Panc1 (cell line): ENCODE data around the gene KRT16.
"Not testable (repeated sequence)": the region's sequence is repeated elsewhere in the genome, so short reads cannot be mapped to it uniquely, and the experiment has no call there.

Experiments
- POLR2AphosphoS5 ChIP-seq: IDR thresholded peaks from 2 replicates; pipeline ENCODE4 v1.6.1; 2012; ENCODE audit warnings: mild to moderate bottlenecking, low read depth, low read length, moderate library complexity
- SIN3A ChIP-seq: IDR thresholded peaks from 2 replicates; pipeline ENCODE4 v1.6.1; 2012; ENCODE audit warnings: low read depth, mild to moderate bottlenecking, low read length, moderate library complexity, borderline replicate concordance; ENCODE audit not compliant: insufficient read depth
- TCF7L2 ChIP-seq: IDR thresholded peaks from 2 replicates; pipeline ENCODE4 v1.6.1; 2011; ENCODE audit warnings: mild to moderate bottlenecking, low read depth, low read length, inconsistent platforms
- TF ChIP-seq, protein P1 (sequence below): fragments of 450-650 bp; IDR thresholded peaks from 2 replicates; pipeline ENCODE4 v1.5.1; 2017; ENCODE audit warnings: mild to moderate bottlenecking
- TF ChIP-seq, protein P2 (sequence below), 2 experiments: IDR thresholded peaks; 2 replicates each; pipeline ENCODE4 v1.6.1; 2011 to 2012; ENCODE audit warnings: low read depth in 2 of 2, control low read depth in 1 of 2, low read length in 1 of 2, mild to moderate bottlenecking in 1 of 2, moderate library complexity in 1 of 2; ENCODE audit not compliant: insufficient read depth in 1 of 2

DNA sequence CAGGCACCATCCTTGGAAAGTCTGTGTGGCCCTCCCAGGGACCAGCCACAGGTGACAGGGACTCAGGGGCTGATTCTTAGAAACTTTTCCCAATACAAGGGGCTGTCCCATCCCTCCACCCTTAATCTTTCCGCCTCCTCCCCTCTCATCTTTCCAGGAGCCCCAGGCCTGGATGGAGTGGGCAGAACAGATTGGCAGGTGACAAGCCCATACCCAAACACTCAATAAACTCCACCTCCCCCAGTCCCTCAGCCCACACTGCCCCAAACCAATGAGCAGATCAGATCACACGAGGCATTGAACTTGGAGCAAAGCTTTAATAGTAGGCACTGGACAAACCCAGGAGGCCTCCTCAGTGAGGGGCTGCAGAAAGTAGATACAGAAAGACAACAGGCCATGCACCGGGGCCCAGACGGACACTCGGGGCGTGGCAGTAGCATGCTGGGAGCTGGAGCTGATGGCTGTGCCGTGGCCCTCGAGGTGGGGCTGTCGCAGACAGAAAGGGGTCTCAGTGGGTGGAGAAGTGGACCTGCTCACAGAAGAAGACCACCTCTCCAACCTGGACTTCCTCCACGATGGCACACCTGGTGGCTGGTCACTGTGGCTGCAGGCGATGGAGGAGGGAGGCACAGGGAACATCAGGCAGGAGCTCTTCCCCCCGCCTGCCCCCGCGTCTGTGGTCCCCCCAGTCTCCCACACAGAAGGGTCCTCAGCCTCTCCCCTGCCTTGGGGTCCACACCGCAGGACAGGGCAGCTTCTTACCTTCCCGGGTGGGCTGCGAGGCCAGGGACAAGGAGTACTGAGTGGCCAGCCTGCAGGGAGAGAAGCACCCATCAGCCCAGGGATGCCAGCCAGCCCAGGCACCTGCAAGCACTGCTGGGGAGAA is 13.7 kb upstream of the KRT16 start:
- TF ChIP-seq, protein P1, sequence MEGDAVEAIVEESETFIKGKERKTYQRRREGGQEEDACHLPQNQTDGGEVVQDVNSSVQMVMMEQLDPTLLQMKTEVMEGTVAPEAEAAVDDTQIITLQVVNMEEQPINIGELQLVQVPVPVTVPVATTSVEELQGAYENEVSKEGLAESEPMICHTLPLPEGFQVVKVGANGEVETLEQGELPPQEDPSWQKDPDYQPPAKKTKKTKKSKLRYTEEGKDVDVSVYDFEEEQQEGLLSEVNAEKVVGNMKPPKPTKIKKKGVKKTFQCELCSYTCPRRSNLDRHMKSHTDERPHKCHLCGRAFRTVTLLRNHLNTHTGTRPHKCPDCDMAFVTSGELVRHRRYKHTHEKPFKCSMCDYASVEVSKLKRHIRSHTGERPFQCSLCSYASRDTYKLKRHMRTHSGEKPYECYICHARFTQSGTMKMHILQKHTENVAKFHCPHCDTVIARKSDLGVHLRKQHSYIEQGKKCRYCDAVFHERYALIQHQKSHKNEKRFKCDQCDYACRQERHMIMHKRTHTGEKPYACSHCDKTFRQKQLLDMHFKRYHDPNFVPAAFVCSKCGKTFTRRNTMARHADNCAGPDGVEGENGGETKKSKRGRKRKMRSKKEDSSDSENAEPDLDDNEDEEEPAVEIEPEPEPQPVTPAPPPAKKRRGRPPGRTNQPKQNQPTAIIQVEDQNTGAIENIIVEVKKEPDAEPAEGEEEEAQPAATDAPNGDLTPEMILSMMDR = not testable (repeated sequence)
- TF ChIP-seq, protein P2, sequence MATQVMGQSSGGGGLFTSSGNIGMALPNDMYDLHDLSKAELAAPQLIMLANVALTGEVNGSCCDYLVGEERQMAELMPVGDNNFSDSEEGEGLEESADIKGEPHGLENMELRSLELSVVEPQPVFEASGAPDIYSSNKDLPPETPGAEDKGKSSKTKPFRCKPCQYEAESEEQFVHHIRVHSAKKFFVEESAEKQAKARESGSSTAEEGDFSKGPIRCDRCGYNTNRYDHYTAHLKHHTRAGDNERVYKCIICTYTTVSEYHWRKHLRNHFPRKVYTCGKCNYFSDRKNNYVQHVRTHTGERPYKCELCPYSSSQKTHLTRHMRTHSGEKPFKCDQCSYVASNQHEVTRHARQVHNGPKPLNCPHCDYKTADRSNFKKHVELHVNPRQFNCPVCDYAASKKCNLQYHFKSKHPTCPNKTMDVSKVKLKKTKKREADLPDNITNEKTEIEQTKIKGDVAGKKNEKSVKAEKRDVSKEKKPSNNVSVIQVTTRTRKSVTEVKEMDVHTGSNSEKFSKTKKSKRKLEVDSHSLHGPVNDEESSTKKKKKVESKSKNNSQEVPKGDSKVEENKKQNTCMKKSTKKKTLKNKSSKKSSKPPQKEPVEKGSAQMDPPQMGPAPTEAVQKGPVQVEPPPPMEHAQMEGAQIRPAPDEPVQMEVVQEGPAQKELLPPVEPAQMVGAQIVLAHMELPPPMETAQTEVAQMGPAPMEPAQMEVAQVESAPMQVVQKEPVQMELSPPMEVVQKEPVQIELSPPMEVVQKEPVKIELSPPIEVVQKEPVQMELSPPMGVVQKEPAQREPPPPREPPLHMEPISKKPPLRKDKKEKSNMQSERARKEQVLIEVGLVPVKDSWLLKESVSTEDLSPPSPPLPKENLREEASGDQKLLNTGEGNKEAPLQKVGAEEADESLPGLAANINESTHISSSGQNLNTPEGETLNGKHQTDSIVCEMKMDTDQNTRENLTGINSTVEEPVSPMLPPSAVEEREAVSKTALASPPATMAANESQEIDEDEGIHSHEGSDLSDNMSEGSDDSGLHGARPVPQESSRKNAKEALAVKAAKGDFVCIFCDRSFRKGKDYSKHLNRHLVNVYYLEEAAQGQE (IDR thresholded peaks at IDR 0.05; ENCODE audit: insufficient read depth in 1 of 2, low read depth in 2 of 2, low read length in 1 of 2) = not testable (repeated sequence)
- not testable (repeated sequence) for TF ChIP-seq TCF7L2, POLR2AphosphoS5, SIN3A
